Smooth muscle cell of the brain vasculature (primary cell): ENCODE data around the gene USP25.

Experiments used
- DNase-seq: peaks from one replicate; pipeline ENCODE4 v3.0.0-alpha.2; 2012; ENCODE audit warnings: low read depth, low spot score

USP25 gene

DNA sequence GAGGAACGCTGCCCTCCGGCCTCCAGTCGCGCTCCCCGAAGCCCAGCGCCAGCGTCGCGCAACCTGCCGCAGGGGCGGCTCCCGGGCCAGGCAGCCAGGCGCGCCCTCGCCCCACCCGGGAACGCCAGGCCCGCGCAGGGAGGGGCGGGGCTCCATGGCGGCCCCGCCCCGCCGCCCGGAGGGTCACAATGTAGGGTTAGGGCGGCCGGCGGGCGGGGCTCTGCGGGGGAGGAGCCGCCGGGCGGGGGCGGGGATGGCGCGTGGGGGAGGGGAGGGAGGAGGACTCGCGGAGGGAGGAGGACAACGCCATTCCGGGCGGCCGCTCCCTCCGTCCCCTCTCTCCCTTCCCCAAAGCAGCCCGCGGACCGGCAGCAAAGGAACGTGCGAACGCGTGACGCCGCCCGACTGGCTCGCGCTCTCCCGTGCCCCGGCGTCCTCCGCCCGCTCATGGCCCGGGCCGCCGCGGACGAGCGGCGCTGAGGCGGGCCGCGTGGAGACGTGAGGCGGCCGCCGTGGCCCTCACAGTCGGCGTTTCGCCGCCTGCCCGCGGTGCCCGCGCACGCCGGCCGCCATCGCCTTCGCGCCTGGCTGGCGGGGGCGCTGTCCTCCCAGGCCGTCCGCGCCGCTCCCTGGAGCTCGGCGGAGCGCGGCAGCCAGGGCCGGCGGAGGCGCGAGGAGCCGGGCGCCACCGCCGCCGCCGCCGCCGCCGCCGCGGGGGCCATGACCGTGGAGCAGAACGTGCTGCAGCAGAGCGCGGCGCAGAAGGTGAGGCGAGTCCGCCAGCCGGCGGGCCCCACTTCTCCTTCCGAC, at the start of gene USP25:
Gene USP25, plus strand, starts transcription at position 309 of the 810 bp plus-strand sequence. Its CDS starts 412 bp downstream, at position 721.
- no peak for DNase-seq

DNA sequence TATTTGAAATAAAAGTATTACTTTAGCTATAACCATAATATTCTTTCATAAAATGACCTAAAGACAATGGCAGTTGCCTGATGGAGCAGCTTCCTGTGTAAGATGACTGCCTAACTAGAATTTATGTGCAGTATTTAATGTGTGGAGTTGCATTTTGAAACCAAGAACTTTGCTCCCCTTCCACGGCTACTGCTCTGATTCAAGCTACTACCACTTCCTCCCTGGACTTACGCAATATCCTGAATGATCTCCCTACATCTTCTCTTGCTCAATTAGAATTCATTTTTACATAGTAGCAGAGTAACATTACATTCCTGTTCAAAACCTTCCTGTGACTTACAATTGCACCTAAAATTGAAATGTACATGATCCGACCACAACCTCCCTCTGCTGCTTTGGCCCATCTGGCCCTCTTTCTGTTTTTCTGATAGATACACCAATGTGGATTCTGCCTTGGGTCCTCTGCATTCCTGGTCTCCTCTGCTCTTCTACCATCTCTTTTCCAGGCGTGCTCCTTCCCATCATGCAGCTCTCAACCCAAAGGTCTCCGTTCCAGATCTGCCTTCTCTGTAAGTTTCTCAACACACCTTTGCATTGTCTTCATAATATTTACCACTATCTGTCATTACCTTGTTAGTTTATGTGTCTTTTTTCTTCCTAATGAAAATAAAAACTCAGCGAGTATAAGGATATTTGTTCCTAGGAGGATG, 47.4 kb upstream of the USP25 start:
- DNase-seq = no peak

- DNase-seq = no peak
Measured at GRCh38 chr21:15682977-15683376, 46.8 kb upstream of the USP25 start.

- no peak for DNase-seq
Measured at GRCh38 chr21:15686506-15686905, 43.3 kb upstream of the USP25 start.

DNA sequence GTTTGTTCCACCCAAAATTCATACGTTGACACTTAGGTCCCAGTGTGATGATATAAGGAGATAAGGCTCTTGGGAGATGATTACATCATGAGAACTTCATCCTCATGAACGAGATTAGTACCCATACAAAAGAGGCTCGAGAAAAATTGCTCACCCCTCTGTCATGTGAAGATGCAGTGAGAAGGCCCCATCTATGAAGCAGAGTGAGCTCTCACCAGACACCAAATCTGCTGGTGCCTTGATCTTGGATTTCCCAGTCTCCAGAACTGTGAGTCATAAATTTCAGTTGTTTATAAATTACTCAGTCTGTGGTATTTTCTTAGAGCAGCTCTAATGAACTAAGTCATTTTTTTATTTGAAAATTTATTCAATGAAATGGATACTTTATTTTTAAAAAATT, 42.6 kb upstream of the USP25 start:
- DNase-seq = no peak

GRCh38 chr21:15688016-15688415, 41.8 kb upstream of the USP25 start:
- no peak for DNase-seq

GRCh38 chr21:15688809-15689208, 41.0 kb upstream of the USP25 start:
- DNase-seq = no peak

- DNase-seq = peak; percentile 46
Measured at GRCh38 chr21:15692711-15693110, 37.1 kb upstream of the USP25 start.

- no peak for DNase-seq
Measured at GRCh38 chr21:15695241-15695640, 34.5 kb upstream of the USP25 start.

- DNase-seq = no peak
Measured at GRCh38 chr21:15701830-15702229, 28.0 kb upstream of the USP25 start.

DNA sequence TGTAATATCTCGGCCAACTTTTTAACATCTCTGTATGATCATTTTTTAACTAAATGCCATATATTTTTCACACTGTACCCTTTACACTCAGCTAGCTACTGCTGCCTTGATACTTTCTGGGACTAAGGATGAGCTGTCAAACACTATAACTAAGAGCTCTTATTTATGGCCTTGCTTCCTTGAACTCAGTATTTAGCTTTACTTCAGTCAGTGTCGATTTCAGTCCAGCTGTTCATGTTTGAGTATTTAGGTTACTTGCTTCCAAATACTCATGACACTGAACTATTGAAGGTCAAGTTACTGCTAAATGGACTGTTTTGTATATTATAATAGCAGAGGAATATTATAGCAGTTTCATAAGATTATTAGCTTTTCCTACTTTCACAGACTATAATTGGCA, 25.9 kb upstream of the USP25 start:
- DNase-seq = no peak

DNA sequence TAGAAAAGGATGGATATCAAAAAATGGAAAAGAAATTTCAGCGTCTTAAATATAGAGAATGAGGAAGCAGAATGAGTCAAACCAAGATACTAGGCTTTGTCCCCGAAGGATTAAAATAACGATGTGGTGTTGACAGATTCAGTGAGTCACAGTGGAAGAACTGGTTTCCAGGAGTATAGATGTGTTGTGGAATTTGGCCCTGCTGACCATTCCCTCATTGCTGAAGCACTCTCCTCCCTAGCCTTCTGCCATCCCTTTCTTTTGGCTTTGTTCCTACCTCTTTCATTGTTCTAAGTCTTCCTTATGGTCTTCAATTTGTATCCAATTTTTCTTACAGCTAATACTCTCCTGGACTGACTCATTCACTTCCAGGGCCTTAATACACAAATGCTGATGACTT, 23.1 kb upstream of the USP25 start:
- no peak for DNase-seq

GRCh38 chr21:15713412-15713811, 16.4 kb upstream of the USP25 start:
- no peak for DNase-seq

GRCh38 chr21:15718711-15719110, 11.1 kb upstream of the USP25 start:
- no peak for DNase-seq

DNA sequence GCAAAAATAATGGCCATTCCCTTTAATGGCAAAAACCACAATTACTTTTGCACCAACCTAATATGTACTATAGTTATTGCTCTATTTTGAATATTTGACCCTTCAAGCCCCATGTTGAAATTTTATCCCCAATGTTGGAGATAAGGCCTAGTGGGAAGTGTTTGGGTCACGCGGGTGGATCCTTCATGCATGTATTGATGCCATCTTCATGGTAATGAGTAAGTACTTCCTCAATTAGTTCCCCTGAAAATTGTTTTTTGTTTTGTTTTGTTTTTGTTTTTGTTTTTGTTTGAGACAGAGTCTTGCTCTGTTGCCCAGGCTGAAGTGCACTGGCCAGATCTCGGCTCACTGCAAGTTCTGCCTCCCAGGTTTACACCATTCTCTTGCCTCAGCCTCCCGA, 9.8 kb upstream of the USP25 start:
- no peak for DNase-seq

DNA sequence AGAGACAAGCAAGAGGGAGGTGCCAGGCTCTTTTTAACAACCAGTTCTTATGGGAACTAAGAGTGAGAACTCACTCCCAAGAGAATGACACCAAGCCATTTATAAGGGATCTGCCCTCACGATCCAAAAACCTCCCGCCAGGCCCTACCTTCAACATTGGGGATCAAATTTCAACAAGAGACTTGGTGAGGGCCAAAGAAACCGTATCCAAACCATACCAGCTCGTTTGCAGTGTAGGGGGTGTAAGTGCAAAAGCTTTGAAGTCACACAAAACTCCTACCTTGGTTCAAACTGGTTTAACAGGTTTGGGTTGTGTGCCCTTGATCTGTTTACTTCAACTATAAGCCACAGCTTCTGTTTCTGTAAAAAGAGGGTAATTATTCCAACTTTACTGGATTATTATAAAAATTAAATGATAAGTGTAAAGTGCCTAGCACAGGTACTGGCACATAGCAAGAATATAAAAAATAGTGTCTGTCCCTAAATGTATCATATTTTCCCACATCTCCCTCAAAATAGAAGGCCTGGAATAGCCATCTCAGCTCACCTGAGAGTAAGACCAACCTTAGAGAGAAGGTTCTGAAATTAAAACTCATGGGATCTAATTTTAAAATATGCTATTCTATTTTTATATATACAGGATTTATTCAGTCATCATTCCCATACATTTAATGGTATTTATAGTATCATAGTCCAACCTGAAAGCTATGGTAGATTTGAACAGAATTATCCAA, 7.0 kb upstream of the USP25 start:
- no peak for DNase-seq

DNA sequence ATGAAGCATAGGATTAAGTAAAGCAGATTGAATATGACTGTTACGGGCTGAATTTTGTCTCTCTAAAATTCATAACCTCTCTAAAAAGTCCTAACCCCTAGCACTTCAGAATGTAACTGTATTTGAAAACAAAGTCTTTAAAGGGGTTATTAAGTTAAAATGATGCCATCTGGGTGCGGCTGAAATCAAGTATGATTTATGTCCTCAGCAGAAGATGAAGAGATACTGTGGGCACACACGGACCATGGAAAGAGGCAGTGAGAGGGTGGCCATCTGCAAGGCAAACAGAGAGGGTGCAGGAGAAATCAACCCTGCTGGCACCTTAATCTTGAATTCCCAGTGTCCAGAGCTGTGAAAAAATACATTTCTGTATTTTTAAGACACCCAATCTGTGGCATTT, 3.8 kb upstream of the USP25 start:
- no peak for DNase-seq

DNA sequence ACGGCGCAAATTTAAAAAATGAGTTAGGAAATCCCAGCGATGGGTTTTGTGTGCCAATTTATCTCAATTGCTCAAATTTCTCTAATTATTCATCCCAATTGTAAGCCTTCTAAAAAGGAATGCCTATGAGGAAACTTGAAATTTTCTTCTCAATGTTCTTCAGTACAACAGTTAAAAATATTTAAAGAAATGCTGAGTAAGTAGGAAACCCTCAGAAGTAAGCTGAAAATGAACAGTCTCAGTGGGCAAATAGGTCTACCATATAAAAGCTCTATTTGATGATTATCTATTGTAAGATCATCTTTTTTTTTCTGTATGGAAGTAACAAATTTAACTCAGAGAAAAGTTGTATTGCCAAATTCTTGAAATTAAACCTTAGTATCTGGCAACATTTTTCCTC, 1.7 kb upstream of the USP25 start:
- DNase-seq = no peak

GRCh38 chr21:15729346-15729673, 472 bp upstream of the USP25 start:
- no peak for DNase-seq

DNA sequence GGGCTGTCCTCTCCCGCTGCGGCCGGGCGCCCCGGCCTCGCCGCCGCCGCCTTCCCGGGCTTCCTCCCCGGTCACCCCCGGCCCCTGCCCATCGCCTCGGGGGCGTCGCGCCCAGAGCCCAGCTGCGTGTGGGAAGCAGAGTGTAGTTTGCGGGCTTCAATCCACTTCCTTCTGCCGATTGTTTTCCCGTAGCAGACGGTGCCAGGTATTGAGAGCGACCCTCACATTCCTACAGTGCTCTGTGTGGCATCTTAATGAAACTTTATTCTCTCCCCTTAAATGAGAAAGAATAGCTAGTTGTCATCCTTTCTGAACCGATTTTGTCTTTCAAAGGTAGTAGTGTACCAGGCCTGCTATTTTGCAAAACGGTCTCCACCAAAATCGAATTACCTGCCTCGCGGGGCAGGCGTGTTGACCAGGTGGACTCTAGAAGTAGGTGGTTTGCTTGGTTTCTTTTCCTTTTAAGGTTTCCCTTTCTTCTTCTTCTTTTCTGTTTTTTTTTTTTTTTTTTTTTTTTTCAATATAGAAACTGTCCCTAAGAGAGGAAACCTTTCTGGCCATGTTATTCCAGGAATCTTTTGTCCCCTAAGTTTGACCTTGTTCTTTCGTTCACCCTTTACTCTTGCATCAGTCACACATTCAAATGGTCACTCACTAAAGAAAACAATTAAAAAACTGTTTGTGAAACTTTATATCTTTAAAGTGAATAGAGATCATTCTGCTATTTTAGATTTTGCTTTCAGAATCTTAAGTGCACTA, 881 bp downstream of the USP25 start:
- DNase-seq = no peak

GRCh38 chr21:15731243-15731613, 1.4 kb downstream of the USP25 start:
- DNase-seq = no peak
